GM10266 (cell line): ENCODE data around the gene MLF2.

Source experiments
- DNase-seq: peaks from one replicate; pipeline ENCODE4 v3.0.0; 2012; ENCODE audit errors: extremely low spot score
- CTCF ChIP-seq: IDR thresholded peaks from 2 replicates; pipeline ENCODE4 v1.5.1; 2012; ENCODE audit warnings: mild to moderate bottlenecking, low read depth; ENCODE audit not compliant: control insufficient read depth, insufficient read depth; ENCODE audit errors: missing control alignments

The MLF2 gene

GRCh38 chr12:6736754-6737153 lies 16.2 kb downstream of the MLF2 start:
- TF ChIP-seq CTCF: no peak
- no peak for DNase-seq

DNA sequence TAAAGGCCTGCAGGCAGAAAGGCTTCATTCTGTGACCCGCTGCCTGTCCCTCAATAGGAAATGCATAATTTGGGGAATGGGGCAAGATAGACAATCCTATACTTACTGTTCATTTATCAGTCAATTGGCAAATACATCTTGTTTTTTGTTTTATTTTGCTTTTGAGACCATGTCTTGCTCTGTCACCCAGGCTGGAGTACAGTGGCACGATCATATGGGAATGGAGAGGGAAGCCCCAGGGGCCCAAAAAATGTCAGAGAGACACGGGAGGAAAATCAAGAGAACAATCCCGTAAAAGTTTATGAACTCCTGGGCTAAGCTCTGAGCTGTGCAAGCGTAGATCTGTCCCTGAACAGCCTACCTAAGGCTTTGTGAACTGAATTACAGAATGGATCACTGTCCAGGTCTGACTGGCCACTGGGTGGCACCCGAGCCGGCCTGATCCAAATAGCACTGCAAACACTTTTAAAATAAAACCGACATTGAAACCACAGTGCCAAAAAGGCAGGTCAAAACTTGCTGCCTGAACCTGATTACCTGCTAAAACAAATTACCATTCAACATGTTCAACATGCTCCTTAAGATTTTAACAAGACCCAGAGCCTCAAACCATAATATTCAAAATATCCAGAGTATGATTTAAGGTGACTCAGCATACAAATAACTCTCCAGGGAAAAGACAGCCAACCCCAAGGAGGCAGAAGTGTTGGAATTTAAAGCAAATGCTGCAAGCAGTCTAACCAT lies 17.3 kb downstream of the MLF2 start:
- peak; percentile 82 for TF ChIP-seq CTCF
- DNase-seq: peak; percentile 53

- TF ChIP-seq CTCF: no peak
- no peak for DNase-seq
These were observed 18.2 kb downstream of the MLF2 start for GRCh38 chr12:6734506-6735387.

DNA sequence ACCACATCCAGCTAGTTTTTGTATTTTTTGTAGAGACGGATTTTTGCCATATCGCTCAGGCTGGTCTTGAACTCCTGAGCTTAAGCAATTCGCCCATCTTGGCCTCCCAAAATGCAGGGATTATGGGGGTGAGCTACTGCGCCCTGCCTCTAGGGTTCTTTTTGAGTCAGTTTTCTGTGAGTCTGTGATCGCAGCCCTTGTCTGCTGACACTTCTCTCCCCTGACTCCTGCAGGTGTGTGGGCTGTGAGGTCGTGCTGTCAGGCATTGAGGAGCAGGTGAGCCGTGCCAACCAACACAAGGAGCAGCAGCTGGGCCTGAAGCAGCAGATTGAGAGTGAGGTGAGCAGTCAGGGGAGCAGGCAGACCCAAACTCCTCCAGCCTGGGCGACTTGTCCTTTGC lies 22.8 kb downstream of the MLF2 start:
- TF ChIP-seq CTCF: no peak

GRCh38 chr12:6729186-6729585 lies 23.8 kb downstream of the MLF2 start:
- TF ChIP-seq CTCF: no peak
- no peak for DNase-seq

More for the DNA sequence above, 22.8 kb downstream of the MLF2 start:
- no peak for DNase-seq

- no peak for DNase-seq
- TF ChIP-seq CTCF: no peak
These were observed 27.6 kb downstream of the MLF2 start for GRCh38 chr12:6725350-6725749.

- no peak for TF ChIP-seq CTCF
- peak; percentile 39 for DNase-seq
These were observed 28.5 kb downstream of the MLF2 start for GRCh38 chr12:6724409-6724797.
